ENCODE measurements around the gene CENPV. TPM values are rescaled to one million over a fixed set of nuclear protein-coding genes. Genes with fewer than 3 reads are reported as not detected.

CENPV gene
- total RNA-seq, 4 donors from 2014 or later, result 2.1 to 4.9 (median 3.8) TPM

GRCh38 chr17:16338391-16338790 is 14.9 kb downstream of the CENPV start:
- DNase-seq (ENCODE audit: low spot score in 2 of 2), result no peak
- 91 to 96% methylated on average over 3 of the region's 3 CpGs for WGBS, 2 donors
- intact Hi-C loops (cut with DNase I; ENCODE audit: low total_unique reads), result no loop called here
- TF ChIP-seq CTCF (IDR thresholded peaks at IDR 0.05) (no peak), POLR2A (IDR thresholded peaks at IDR 0.05) (no peak)
- H3K4me3 ChIP-seq (ENCODE audit: low read depth, poor library complexity, severe bottlenecking), result no peak overlapping the region

GRCh38 chr17:16329519-16330271 is 23.6 kb downstream of the CENPV start:
- 60 to 61% methylated on average over 11 of the region's 11 CpGs for WGBS, 2 donors
- DNase-seq (ENCODE audit: low spot score in 2 of 2), result no peak
- intact Hi-C loops (cut with DNase I; ENCODE audit: low total_unique reads), result no loop called here
- TF ChIP-seq CTCF (IDR thresholded peaks at IDR 0.05) (no peak), POLR2A (IDR thresholded peaks at IDR 0.05) (no peak)
- H3K4me3 ChIP-seq (ENCODE audit: low read depth, poor library complexity, severe bottlenecking), result no peak overlapping the region

GRCh38 chr17:16328997-16329396 is 24.3 kb downstream of the CENPV start:
- intact Hi-C loops (cut with DNase I; ENCODE audit: low total_unique reads), result no loop called here
- no peak overlapping the region for H3K4me3 ChIP-seq (ENCODE audit: low read depth, poor library complexity, severe bottlenecking)
- WGBS, 2 donors, result 0 to 24% methylated on average over 1 of the region's 1 CpG
- no peak for DNase-seq (ENCODE audit: low spot score in 2 of 2)
- TF ChIP-seq POLR2A (IDR thresholded peaks at IDR 0.05), result no peak
- no peak for TF ChIP-seq CTCF (IDR thresholded peaks at IDR 0.05)

- H3K4me3 ChIP-seq (ENCODE audit: low read depth, poor library complexity, severe bottlenecking), result no peak overlapping the region
- no peak for TF ChIP-seq POLR2A (IDR thresholded peaks at IDR 0.05)
- no peak for DNase-seq (ENCODE audit: low spot score in 2 of 2)
- 86 to 92% methylated on average over 3 of the region's 3 CpGs for WGBS, 2 donors
- intact Hi-C loops (cut with DNase I; ENCODE audit: low total_unique reads), result no loop called here
These were observed 26.3 kb downstream of the CENPV start for GRCh38 chr17:16327018-16327417.

GRCh38 chr17:16325964-16326363 is 27.3 kb downstream of the CENPV start:
- intact Hi-C loops (cut with DNase I; ENCODE audit: low total_unique reads), result no loop called here
- no peak for DNase-seq (ENCODE audit: low spot score in 2 of 2)
- WGBS, 2 donors, result 73 to 80% methylated on average over 1 of the region's 1 CpG
- H3K4me3 ChIP-seq (ENCODE audit: low read depth, poor library complexity, severe bottlenecking), result no peak overlapping the region
- TF ChIP-seq CTCF (IDR thresholded peaks at IDR 0.05), result no peak
- TF ChIP-seq POLR2A (IDR thresholded peaks at IDR 0.05), result no peak

- intact Hi-C loops (cut with DNase I; ENCODE audit: low total_unique reads), result no loop called here
- no peak overlapping the region for H3K4me3 ChIP-seq (ENCODE audit: low read depth, poor library complexity, severe bottlenecking)
- no peak for DNase-seq (ENCODE audit: low spot score in 2 of 2)
- TF ChIP-seq CTCF (IDR thresholded peaks at IDR 0.05) (no peak), POLR2A (IDR thresholded peaks at IDR 0.05) (no peak)
- WGBS, 2 donors, result 98 to 100% methylated on average over 3 of the region's 3 CpGs
These were observed 30.6 kb downstream of the CENPV start for GRCh38 chr17:16322636-16323035.
